Measurements from ENCODE around the gene PVALEF.

GRCh38 chr17:81189670-81190530 is 24.6 kb downstream of the PVALEF start:
- no peak for TF ChIP-seq CTCF (IDR thresholded peaks at IDR 0.05)
- no peak for TF ChIP-seq POLR2A (IDR thresholded peaks at IDR 0.05)
- no peak for TF ChIP-seq POLR2AphosphoS5 (IDR thresholded peaks at IDR 0.05; ENCODE audit: insufficient read depth in 1 of 2, low read depth in 1 of 2)
